Measurements from ENCODE around the gene ADAD2.

The ADAD2 gene

DNA sequence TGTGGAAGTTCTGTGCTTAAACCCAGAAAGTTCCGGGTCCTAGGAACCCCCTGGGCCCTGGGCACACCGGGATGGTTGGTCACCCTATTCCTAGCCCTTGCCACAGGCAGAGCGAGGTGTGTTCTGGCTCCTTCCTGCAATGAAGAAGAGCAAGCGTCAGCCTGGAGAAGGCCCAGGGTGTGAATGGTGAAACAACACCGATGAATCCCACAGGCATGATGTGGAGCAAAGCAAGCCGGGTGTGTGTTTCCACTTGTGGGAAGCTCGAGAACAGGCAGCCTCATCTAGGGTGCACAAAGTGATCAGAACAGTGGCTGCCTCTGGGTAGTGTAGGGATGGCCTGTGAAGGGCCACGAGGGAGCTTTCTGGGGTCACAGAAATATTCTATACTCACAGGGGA is 35.1 kb downstream of the ADAD2 start:
- DNase-seq = no peak

DNA sequence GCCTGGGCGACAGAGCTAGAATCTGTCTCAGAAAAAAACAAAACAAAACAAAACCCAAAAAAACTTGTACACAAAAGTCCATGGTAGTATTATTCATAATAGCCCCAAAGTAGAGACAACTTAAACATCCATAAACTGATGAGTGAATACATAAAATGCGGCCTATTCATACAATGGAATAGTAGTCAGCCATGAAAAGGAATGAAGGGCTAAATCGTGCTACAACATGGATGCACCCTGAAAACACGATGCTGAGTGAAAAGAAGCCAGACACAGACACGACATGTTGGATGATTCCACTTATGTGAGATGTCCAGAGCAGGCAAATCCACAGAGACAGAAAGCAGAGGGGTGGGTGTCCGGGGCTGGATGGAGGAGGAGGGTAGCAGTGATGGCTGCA is 36.6 kb downstream of the ADAD2 start:
- no peak for DNase-seq

DNA sequence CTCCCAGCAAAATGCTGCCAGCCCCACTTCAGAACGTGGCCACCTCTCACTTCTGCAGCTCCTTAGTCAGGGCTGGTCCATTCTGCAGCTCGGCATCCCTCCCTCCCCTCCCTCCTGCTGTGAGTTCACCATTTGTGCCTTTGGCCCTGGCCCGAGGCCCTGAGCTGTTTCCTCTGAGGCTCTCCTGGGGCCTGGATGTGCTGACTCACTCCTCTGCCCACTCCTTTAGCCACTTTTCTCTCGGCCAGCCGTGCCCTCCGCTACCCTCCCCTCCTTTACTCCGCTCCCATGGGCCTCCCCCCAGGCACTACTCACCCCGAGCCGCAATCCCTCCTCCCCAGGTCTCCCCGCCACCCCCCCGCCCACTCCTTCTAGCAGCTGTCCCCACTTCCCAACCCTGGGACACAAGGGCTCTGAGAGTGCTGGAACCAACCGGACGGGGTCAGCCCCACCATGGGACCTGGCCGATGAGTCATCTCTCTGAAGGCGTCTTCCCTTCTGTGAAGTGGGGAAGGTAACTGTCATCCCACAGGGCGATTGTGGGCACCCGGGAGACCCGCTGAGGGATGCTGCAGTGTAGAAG is 37.4 kb downstream of the ADAD2 start:
- DNase-seq = peak; percentile 19 to 28

DNA sequence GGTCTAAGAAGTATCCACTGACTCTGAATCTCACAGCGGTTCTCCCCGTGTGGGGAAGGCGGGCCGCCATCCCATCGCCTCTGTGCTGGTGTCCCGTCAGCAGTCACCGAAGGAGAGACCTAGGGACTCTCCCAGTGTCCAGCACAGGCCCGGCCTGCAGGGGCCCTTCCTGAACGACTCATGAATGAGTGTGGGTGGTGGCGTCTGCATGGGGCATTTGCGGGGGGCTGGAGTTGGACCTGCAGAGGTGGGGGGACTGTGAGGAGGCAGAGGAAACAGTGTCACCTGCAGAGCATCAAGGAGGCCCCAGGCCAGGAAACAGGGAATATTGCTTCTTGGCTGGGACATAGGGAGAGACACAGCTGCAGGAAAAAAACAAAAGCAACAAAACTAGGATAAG is 38.5 kb downstream of the ADAD2 start:
- no peak for DNase-seq

DNA sequence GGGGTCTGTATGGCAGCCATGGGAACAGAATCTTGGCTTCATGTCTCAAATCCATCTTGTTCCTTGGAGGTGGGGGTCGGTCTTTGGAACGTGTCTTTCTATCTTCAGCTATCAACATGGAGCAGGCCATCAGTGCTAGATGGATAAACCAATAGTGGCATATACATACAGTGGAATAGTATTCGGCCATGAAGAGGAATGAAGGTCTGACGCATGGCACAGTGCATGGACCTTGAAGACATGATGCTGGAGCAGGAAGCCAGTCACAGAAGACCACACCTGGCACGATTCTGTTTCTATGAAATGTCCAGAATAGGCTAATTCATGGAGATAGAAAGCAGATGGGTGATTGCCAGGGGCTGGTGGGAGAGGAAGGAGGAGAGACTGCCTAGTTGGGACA is 41.1 kb downstream of the ADAD2 start:
- DNase-seq = no peak

DNA sequence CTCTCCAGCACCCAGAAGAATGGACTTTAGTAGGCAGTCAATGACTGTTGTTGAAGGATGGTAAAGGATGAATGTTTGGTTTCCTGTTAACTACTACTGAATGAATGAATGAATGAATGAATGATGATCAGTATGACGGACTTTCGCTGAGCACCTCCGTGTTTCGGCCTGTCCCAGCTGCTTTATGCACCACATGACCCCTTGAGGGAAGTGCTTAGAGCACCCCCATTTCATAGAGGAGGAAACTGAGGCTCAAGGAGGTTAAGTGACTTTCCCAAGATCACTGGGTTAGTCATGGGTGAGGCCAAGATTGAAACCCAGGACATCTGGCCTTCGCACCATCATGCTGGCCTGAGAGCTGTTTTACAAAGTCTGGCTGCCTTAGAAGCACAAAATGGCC is 42.0 kb downstream of the ADAD2 start:
- DNase-seq = no peak

DNA sequence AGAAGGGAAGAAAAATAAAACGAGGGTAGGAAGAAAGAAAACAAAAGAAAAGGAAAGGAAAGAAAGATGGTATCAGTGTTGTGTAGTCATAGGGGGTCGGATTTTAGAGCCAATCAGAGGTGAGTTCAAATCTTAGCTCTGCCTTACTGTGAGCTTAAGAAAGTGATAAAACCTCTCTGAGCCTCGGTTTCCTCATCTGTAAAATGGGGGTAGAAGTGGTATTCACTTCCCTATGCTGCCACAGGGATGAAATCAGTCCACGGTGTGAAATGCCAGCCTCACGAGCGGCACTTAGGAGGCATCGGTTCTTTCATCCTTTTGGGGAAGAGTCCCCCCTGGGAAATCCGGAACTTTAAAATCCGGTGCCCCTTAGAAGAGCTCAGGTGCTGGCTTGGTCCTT is 42.8 kb downstream of the ADAD2 start:
- no peak for DNase-seq

DNA sequence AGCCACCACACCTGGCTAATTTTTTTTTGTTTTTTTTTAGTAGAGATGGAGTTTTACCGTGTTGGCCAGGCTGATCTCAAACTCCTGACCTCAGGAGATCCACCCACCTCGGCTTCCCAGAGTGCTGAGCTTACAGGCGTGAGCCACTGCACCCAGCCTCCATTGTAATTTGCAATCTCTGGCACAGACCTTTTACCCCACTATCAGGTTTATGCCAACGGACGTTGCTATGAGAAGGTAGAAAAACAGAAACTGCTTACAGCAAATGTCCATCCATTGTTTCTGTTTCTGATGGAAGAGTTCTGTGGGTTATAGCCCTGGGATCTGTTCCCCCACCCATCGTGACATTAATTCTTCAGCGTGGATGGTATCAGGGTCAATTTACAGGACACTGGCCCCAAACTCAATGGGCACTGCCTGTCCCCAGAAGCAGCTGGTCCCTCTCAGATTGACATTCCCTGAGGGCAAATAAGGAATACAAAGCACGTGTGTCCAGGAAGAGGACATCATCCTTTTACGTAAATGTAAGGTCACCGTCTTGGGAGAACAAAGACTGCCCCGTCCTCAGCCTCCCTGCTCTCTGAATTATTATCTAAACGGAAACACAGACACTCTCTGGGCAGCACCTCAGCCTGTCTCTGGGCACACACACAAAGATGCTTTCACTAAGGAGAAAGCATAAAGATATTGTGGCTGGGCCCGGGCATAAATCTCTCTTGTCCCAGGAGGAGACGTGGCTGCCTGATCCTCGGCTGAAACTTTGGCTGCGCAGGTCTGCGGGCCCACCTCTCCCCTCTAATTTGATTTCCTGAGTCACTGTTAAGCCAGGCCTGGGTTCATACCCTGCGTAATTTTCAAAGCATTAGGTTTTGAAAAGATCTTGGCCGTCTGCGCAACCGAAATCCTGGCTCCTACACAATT is 43.6 kb downstream of the ADAD2 start:
- DNase-seq = no peak

DNA sequence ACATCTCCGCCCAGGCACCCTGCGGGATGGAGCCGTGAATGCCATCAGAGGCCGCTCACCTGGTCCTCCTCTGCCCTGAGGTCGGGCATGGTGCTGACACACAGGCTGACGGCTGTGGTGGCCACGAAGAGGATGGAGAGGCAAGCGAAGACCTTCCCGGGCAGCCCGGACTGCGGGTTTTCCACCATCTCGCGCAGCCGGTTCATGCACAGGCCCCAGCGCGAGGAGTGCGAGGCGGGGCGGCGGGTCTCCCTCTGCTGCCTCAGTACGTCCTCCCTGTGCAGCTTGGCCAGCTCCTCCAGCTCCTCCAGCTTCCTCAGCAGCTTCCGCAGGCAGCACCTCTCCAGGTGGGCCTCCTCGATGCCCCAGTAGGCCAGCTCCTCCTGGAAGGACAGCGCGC is 45.7 kb downstream of the ADAD2 start:
- no peak for DNase-seq

DNA sequence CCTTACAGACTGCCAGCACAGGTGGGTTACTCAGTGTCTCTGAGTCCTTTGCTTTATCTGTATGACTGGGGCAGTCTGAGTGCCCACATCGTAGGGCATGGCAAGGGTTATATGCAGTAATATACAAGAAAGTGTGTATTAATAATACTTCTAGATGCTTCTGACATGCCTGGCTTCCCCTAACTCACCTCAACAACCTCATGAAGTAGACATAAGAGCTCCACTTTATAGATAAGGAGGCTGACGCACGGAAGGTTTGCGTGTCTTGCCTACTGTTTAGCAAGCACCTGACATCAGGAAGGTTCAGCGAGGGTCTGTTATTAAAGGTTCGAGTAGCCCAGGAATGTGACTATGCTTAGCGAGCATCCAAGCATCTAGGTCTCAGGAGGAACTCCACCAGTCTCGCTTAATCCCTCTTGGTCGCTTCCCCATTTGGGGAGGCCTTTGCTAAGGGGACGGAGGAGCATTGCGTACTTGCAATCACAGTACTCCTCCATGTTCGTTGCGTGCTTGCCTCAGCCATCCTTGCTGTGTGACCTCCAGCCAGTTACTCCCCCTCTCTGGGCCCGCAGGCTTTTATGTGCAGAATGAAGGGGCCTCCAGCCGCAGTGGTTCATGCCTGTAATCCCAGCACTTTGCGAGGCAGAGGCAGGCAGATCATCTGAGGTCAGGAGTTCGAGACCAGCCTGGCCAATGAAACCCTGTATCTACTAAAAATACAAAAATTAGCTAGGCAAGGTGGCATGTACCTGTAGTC is 47.2 kb downstream of the ADAD2 start:
- no peak for DNase-seq

DNA sequence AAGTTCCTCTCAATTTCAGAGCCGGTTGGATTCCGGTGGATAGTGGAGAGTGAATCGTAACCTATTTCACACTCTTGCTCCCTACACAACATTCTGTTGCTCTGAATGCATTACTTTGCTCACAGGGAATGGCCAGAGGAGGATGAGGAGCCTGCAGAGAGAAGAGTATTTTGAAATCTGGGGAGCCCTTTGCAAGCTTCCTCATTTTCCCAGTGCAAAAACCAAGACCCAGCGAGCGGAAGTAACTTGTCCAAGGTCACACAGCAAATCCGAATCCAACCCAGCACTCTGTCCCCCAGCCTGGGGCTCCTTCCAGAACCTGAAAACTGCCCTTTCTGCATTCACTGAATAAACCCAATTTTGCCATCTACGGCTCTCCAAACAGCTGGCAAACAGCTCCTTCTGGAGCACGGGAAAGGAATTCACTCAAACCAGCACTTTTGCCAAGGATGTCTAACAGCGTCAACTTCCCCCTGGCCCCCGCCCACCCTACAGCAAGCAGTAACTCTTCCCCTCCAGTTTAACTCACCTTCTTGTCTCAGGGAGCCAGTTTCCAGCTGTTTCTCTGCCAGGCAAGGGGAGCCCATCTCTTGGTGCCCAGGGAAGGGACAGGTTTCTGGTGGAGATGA is 48.3 kb downstream of the ADAD2 start:
- DNase-seq = no peak

DNA sequence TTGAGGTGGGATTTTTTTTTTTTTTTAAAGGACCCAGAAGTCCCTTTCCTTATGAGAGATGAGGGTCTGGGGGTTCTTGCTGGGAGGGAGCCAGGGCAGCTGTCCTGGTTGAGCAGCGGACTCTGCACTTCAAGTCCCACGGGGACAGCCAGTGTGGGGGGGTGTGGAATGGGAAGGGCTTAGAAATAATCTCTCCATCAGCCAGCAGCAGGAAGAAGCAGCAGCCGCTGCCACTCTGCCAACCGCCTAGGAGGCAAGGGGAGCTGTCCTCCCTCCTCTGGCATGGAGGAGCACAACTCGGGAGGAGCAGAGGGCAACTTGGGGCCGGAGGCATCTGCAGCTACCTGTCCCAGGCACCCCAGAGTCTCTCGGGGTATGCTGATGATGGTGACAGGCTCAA is 49.0 kb downstream of the ADAD2 start, which contains the start of gene KCNG4:
Gene KCNG4, minus strand, starts transcription at position 104 of the 400 bp plus-strand sequence. CDS start 2,527 bp downstream, outside the sequence.
- no peak for DNase-seq

DNA sequence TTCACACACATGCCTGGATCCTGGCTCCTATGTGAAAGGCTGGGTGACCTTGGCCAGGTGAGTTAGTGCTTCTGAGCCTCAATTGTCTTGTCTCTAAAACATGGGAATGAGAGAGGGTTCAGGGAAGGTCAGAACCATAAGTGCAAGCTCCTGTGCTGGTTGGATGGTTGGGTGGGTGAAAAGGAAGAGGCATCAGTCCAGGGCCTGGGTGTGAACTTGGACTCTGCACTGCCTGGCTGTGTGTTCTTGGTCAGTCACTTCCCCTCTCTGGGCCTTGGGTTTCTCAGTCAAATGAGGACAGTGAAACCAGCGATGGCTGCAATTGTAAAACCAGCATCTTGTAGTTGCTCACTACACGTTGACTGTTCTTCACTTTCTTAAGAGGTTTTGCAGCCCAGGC is 49.5 kb downstream of the ADAD2 start:
- DNase-seq = no peak

DNA sequence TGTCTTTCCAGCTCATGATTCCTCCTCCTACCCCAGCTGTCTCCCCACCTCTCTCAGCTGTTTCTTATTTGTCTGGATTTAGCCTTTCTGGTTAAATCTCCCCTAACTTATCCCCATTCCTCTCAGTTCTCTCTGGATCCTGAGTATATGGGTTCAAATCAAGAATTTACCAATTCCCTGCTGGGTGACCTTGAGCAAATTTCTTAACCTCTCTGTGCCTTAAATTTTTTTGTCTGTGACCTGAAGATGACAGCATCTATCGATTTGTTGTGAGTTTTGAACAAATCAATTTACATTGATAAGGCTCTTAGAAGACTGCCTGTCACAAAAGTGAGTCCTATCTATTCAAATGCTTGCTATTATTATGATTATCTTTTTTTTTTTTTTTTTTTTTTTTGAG is 50.8 kb downstream of the ADAD2 start:
- no peak for DNase-seq

DNA sequence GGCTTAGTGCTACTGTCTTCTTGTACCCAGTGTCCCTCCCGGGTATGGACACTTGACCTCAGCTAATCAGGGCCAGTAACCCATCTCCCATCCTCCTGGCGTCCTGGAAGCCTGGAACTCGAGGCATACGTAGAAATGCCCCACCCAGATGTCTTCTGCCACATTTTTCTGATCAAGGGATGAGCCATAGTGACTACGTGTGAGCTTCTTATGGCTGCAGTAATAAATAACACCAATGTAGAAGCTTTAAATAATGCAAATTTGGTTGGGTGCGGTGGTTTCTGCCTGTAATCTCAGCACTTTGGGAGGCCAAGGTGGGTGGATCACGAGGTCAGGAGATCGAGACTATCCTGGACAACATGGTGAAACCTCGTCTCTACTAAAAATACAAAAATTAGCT is 51.9 kb downstream of the ADAD2 start:
- DNase-seq = no peak

DNA sequence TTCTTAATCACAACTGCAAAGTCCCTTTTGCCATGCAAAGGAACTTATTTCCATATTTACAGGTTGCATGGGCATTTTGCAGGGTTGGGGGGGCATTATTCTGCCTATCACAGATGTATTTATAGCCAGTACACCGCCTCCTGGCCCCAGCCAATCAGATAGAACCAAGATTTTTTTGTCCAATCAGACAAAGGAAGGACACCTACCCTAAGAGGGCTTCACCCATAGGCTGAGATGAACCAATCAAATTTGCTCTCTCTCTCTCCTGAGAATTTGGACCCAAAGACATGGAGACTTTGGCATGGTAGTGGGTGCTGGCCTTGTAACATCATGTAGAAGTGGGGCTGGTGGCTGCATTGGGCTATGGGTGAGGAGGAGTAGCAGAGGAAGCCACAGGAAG is 52.8 kb downstream of the ADAD2 start:
- no peak for DNase-seq

DNA sequence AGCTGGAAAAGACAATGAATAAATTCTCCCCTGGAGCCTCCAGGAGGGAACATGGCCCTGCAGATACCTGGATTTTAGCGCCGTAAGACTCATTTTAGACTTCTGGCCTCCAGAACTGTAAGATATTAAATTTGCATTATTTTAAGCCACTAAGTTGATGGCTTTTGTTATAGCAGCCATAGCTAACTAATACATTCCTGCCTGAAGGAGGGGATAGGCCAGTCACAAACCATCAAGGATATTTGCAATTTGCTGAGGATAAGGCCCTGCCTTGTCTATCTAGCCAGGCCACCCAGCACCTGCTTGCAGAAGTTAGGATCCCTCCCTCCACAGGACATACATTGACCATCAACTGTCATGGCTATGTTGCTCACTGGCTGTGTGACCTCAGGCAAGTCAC is 53.8 kb downstream of the ADAD2 start:
- no peak for DNase-seq

DNA sequence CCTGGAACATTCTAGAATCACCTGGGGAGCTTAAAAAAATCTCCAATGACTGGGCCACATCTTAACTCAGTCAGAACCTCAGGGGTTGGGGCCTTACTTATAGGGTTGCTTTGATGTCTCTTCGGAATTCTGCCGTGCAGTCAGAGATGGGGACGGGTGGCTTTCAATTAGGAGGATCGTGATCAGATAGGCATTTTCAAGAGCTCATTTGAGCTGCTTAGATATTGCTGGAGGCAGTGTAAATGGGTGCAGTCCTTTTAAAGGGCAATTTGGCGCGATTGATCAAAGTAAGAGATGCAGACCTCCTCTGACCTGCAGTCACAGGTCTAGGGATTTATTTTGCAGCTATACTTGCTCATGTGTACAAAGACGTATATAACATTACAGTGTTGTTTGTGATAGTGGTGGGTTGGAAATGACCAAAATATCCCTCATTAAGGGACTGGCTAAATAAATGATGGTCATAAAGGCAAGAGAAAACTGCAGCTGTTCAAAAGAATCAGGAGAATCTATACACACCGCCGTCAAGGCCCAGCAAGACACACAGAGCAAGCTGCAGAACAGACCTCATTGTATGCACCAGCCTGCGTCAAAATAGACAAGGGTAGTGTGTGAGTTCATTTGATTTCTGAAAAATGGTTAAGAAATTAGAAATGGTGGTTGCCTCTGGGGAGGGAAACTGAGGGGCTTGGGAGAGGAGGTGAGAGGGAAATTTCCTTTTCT is 55.2 kb downstream of the ADAD2 start:
- DNase-seq = no peak

DNA sequence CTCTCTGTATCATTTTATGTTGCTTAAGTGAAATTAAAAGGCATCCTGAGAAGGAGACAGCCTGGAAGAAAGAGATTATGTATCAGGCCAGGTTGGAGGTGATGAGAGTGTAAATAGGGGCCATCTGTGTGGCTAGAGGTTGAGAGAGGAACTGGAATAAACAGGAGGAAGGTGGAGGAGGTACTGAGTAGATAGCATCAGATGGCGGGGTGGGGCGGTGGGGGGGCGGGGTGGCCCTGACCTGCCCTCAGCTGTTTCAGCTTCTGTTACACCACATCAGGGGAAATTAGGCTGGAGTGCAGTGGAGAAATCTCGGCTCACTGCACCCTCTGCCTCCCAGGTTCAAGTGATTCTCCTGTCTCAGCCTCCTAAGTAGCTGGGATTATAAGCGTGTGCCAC is 55.7 kb downstream of the ADAD2 start:
- DNase-seq = no peak
